ENCODE data around the gene ELP6. TPM values are rescaled to one million over a fixed set of nuclear protein-coding genes. Genes with fewer than 3 reads are reported as not detected.

ELP6 gene
- polyA plus RNA-seq, 2 of the 4 experiments (the other 2 are of a cell fraction), result 39.4 to 42.0 TPM

GRCh38 chr3:47525617-47526016, 12.1 kb upstream of the ELP6 start:
- WGBS (ENCODE audit: missing lambda C conversion rate), result 61% methylated on average over 4 of the region's 4 CpGs
- Histone ChIP-seq H3K4me3 (no peak overlapping the region), H3K4me2 (no peak overlapping the region), H3K4me1 (0 out of 3 replicates have a peak, but pooled peaks cover 3% of the 10 kb centered on the region), H3K9me3 (no peaks in the 10 kb centered on the region), H3K27ac (no peak overlapping the region)
- FAIRE-seq (no peak), DNase-seq (ENCODE audit: low read depth in 1 of 2, low spot score in 1 of 2) (no peak), ATAC-seq (no peak)
- ChIA-PET CTCF (no interaction called here), POLR2A (no interaction called here)
- no peak for TF ChIP-seq FOSB (CRISPR knock-in tag; IDR thresholded peaks at IDR 0.05)
- TF ChIP-seq RNF2 (IDR thresholded peaks at IDR 0.05; ENCODE audit: borderline replicate concordance, low read depth), result no peak
- TF ChIP-seq HOXB5 (CRISPR knock-in tag; IDR thresholded peaks at IDR 0.05), result no peak
- no peak for TF ChIP-seq KDM5A (IDR thresholded peaks at IDR 0.05)
- TF ChIP-seq, protein P1, sequence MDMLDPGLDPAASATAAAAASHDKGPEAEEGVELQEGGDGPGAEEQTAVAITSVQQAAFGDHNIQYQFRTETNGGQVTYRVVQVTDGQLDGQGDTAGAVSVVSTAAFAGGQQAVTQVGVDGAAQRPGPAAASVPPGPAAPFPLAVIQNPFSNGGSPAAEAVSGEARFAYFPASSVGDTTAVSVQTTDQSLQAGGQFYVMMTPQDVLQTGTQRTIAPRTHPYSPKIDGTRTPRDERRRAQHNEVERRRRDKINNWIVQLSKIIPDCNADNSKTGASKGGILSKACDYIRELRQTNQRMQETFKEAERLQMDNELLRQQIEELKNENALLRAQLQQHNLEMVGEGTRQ (IDR thresholded peaks at IDR 0.05), result no peak
- TF ChIP-seq HDAC2 (IDR thresholded peaks at IDR 0.05), result no peak
- no peak for TF ChIP-seq JUNB (IDR thresholded peaks at IDR 0.05)
- no peak for TF ChIP-seq MAZ (IDR thresholded peaks at IDR 0.05; ENCODE audit: borderline replicate concordance, low read depth, low read length)
- TF ChIP-seq, protein P2, sequence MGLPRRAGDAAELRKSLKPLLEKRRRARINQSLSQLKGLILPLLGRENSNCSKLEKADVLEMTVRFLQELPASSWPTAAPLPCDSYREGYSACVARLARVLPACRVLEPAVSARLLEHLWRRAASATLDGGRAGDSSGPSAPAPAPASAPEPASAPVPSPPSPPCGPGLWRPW (IDR thresholded peaks at IDR 0.05), result no peak
- no peak for TF ChIP-seq TP53 (CRISPR knock-in tag; IDR thresholded peaks at IDR 0.05)
- TF ChIP-seq FOSL2 (IDR thresholded peaks at IDR 0.05), result no peak
- TF ChIP-seq FOSL2 (CRISPR knock-in tag; IDR thresholded peaks at IDR 0.05), result no peak
- no peak for TF ChIP-seq CHD4 (IDR thresholded peaks at IDR 0.05; ENCODE audit: borderline replicate concordance)
- TF ChIP-seq, protein P3, sequence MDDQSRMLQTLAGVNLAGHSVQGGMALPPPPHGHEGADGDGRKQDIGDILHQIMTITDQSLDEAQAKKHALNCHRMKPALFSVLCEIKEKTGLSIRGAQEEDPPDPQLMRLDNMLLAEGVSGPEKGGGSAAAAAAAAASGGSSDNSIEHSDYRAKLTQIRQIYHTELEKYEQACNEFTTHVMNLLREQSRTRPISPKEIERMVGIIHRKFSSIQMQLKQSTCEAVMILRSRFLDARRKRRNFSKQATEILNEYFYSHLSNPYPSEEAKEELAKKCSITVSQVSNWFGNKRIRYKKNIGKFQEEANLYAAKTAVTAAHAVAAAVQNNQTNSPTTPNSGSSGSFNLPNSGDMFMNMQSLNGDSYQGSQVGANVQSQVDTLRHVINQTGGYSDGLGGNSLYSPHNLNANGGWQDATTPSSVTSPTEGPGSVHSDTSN (IDR thresholded peaks at IDR 0.05), result no peak
- no peak for TF ChIP-seq RCOR1 (IDR thresholded peaks at IDR 0.05; ENCODE audit: low read depth, low read length)
- TF ChIP-seq EHF (CRISPR knock-in tag; IDR thresholded peaks at IDR 0.05), result no peak
- TF ChIP-seq CHD2 (IDR thresholded peaks at IDR 0.05; ENCODE audit: low read length, partially characterized antibody), result no peak
- TF ChIP-seq NR3C1 (IDR thresholded peaks at IDR 0.05), result no peak
- no peak for TF ChIP-seq HOXB13 (CRISPR knock-in tag; IDR thresholded peaks at IDR 0.05; ENCODE audit: low read depth)

DNA sequence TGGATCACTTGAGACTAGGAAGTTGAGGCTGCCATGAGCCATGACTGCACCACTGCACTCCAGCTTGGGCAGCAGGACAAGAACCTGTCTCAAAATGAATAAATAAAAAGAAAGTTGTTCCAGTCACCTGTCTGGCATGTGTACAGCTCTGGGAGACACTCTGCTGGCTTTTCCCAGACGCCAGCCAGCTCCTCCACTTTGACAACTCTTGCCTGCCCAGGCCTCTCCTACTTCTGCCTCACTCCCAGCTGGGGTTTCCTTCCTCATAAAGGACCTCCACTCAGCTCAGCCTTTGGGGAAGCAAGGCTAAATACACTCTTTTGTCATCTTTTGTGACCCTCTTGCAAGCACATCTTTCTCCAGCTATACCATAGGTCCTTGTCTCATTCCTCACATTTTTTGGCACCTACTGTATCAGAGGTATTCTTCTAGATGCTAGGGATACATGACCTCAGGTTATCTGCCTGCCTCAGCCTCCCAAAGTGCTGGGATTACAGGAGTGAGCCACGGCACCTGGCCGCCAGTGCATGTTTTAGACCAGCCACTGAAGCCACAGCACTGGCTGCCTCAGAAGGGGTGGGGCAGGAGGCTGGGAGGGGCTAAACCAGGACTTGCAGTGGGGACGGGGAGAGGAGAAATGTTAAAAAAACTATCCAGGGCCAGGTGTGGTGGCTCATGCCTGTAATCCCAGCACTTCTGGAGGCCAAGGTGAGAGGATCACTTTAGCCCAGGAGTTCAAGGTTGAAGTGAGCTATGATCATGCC, 10.0 kb upstream of the ELP6 start:
- DNase-seq (ENCODE audit: low read depth in 1 of 2, low spot score in 1 of 2) (no peak), FAIRE-seq (no peak), ATAC-seq (no peak)
- POLR2A ChIA-PET, result interaction anchor here (1.1 kb wide), 1 partner anchor 265 kb away, joined by 4 read pairs; no protein-coding TSS in a partner anchor
- Histone ChIP-seq H3K4me1 (0 out of 3 replicates have a peak, but pooled peaks cover 3% of the 10 kb centered on the region), H3K27ac (no peak overlapping the region), H3K4me2 (no peak overlapping the region), H3K9me3 (no peaks in the 10 kb centered on the region), H3K4me3 (no peak overlapping the region)
- TF ChIP-seq MAZ (IDR thresholded peaks at IDR 0.05; ENCODE audit: borderline replicate concordance, low read depth, low read length) (no peak), ATOH8 (CRISPR knock-in tag; IDR thresholded peaks at IDR 0.05; ENCODE audit: low read depth) (no peak), NFE2L2 (conservative IDR thresholded peaks at IDR 0.05; ENCODE audit: low read length) (no peak), HDAC2 (IDR thresholded peaks at IDR 0.05) (no peak), EHF (CRISPR knock-in tag; IDR thresholded peaks at IDR 0.05) (no peak), ESRRA (IDR thresholded peaks at IDR 0.05; ENCODE audit: borderline replicate concordance, low read length) (no peak), RAD21 (conservative IDR thresholded peaks at IDR 0.05 in 1 of 2, IDR thresholded peaks at IDR 0.05 in 1 of 2) (no peak), CHD4 (IDR thresholded peaks at IDR 0.05; ENCODE audit: borderline replicate concordance) (no peak), NPAS2 (CRISPR knock-in tag; IDR thresholded peaks at IDR 0.05; ENCODE audit: borderline replicate concordance) (no peak), HOXA7 (CRISPR knock-in tag; IDR thresholded peaks at IDR 0.05) (no peak)
- TF ChIP-seq, protein P4, sequence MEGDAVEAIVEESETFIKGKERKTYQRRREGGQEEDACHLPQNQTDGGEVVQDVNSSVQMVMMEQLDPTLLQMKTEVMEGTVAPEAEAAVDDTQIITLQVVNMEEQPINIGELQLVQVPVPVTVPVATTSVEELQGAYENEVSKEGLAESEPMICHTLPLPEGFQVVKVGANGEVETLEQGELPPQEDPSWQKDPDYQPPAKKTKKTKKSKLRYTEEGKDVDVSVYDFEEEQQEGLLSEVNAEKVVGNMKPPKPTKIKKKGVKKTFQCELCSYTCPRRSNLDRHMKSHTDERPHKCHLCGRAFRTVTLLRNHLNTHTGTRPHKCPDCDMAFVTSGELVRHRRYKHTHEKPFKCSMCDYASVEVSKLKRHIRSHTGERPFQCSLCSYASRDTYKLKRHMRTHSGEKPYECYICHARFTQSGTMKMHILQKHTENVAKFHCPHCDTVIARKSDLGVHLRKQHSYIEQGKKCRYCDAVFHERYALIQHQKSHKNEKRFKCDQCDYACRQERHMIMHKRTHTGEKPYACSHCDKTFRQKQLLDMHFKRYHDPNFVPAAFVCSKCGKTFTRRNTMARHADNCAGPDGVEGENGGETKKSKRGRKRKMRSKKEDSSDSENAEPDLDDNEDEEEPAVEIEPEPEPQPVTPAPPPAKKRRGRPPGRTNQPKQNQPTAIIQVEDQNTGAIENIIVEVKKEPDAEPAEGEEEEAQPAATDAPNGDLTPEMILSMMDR (IDR thresholded peaks at IDR 0.05), result no peak
- TF ChIP-seq, protein P5, sequence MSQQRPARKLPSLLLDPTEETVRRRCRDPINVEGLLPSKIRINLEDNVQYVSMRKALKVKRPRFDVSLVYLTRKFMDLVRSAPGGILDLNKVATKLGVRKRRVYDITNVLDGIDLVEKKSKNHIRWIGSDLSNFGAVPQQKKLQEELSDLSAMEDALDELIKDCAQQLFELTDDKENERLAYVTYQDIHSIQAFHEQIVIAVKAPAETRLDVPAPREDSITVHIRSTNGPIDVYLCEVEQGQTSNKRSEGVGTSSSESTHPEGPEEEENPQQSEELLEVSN (IDR thresholded peaks at IDR 0.05; ENCODE audit: borderline replicate concordance, low read depth), result no peak
- 66% methylated on average over 4 of the region's 4 CpGs for WGBS (ENCODE audit: missing lambda C conversion rate)
- CTCF ChIA-PET, result interaction anchor here (0.7 to 7.7 kb wide), 4 partner anchors 10 to 634 kb away, joined by 3 to 78 read pairs (median 14); partner anchors contain the start of gene ELP6

All from A549 (cell line).